Kidney epithelial cell (primary cell): ENCODE results near the gene COA4. TPM values are rescaled to one million over a fixed set of nuclear protein-coding genes. Genes with fewer than 3 reads are reported as not detected.
"Not testable (repeated sequence)": the region's sequence is repeated elsewhere in the genome, so short reads cannot be mapped to it uniquely, and the experiment has no call there.

ENCODE experiments used
- DNase-seq: peaks from one replicate; pipeline ENCODE4 v3.0.0-alpha.2; 2010; ENCODE audit warnings: low read depth
- H3K27me3 ChIP-seq: 2 replicates; pipeline ENCODE4 v1.6.0; 2011; ENCODE audit warnings: low read length; ENCODE audit not compliant: control insufficient read depth, insufficient read depth
- H3K36me3 ChIP-seq: 2 replicates; pipeline ENCODE4 v1.5.1; 2011; ENCODE audit warnings: low read length; ENCODE audit not compliant: control insufficient read depth, insufficient read depth
- H3K4me3 ChIP-seq: 2 replicates; pipeline ENCODE4 v1.5.1; 2011; ENCODE audit warnings: low read depth, mild to moderate bottlenecking, control low read depth, low read length
- total RNA-seq: library from RNA; depleted of rRNA; stranded (reverse); fragments of >200 nt; gene quantifications from 2 replicates; pipeline ENCODE4 v1.2.3, GENCODE V29; 2015
- TF ChIP-seq, protein P1 (sequence below): IDR thresholded peaks from 2 replicates; pipeline ENCODE4 v1.5.1; 2011; ENCODE audit warnings: mild to moderate bottlenecking, moderate library complexity, low read length, control low read depth, inconsistent platforms; ENCODE audit not compliant: insufficient read depth, poor library complexity, severe bottlenecking

COA4 gene
- total RNA-seq, 1 donor from 2014 or later: 103 TPM

GRCh38 chr11:73889019-73889418 lies 12.4 kb upstream of the COA4 start:
- no peaks in the 10 kb centered on the region for H3K36me3 ChIP-seq
- TF ChIP-seq, protein P1, sequence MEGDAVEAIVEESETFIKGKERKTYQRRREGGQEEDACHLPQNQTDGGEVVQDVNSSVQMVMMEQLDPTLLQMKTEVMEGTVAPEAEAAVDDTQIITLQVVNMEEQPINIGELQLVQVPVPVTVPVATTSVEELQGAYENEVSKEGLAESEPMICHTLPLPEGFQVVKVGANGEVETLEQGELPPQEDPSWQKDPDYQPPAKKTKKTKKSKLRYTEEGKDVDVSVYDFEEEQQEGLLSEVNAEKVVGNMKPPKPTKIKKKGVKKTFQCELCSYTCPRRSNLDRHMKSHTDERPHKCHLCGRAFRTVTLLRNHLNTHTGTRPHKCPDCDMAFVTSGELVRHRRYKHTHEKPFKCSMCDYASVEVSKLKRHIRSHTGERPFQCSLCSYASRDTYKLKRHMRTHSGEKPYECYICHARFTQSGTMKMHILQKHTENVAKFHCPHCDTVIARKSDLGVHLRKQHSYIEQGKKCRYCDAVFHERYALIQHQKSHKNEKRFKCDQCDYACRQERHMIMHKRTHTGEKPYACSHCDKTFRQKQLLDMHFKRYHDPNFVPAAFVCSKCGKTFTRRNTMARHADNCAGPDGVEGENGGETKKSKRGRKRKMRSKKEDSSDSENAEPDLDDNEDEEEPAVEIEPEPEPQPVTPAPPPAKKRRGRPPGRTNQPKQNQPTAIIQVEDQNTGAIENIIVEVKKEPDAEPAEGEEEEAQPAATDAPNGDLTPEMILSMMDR: no peak
- no peaks in the 10 kb centered on the region for H3K27me3 ChIP-seq
- H3K4me3 ChIP-seq: no peak overlapping the region
- no peak for DNase-seq

GRCh38 chr11:73888244-73888643 lies 11.6 kb upstream of the COA4 start:
- no peak for DNase-seq
- TF ChIP-seq, protein P1: no peak
- H3K36me3 ChIP-seq: no peaks in the 10 kb centered on the region
- no peaks in the 10 kb centered on the region for H3K27me3 ChIP-seq
- H3K4me3 ChIP-seq: no peak overlapping the region

DNA sequence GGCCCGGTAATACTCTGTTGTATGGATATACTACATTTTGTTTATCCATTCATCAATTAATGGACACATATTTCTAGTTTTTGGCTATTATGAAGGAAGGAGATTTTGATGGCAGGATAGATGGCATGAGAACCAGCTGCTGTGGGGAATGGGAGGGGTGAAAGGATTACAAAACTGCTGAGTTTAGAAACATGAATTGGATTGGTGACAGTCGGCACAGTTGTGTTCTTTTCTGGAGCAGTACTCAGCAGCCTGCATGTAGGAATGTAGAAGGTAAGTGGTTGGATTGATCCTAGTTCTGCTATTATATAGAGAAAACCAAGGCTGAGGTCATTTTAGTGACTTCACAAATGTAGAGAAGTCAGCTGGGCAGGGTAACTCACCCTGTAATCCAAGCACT lies 7.2 kb upstream of the COA4 start:
- Histone ChIP-seq H3K27me3 (no peaks in the 10 kb centered on the region), H3K4me3 (no peak overlapping the region), H3K36me3 (no peaks in the 10 kb centered on the region)
- no peak for DNase-seq
- TF ChIP-seq, protein P1: no peak

DNA sequence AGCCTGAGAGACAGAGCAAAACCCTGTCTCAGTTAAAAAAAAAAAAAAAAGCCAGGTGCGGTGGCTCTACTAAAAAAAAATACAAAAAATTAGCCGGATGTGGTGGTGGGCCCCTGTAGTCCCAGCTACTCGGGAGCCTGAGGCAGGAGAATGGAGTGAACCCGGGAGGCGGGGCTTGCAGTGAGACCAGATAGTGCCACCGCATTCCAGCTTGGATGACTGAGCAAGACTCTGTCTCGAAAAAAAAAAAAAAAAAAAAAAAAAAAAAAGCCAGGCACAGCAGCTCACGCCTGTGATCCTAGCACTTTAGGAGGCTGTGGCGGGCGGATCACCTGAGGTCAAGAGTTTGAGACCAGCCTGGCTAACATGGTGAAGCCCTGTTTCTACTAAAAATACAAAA lies 3.8 kb upstream of the COA4 start:
- not testable (repeated sequence) for H3K4me3 ChIP-seq, DNase-seq, H3K36me3 ChIP-seq, H3K27me3 ChIP-seq

GRCh38 chr11:73878771-73879170 lies 2.1 kb upstream of the COA4 start:
- no peak for DNase-seq
- TF ChIP-seq, protein P1: no peak
- no peaks in the 10 kb centered on the region for H3K36me3 ChIP-seq
- H3K27me3 ChIP-seq: no peaks in the 10 kb centered on the region
- no peak overlapping the region for H3K4me3 ChIP-seq

DNA sequence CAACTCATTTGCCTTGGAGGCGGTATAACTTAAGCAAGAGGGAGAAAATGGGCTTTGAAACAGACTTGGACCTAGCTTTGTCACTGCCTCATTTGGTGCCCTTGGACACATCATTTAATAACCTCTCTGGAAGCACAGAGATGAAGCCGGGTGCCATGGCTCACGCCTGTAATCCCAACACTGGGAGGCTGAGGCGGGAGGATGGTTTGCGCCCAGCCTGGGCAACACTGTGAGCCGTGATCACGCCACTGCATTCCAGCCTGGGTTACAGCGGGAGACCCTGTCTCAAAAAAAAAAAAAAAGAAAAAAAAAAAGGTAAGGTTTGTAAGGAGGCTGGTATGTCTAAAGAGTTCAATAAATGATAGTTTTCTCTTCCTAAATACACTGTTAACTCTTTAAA lies 806 bp downstream of the COA4 start:
- Histone ChIP-seq H3K36me3 (no peaks in the 10 kb centered on the region), H3K27me3 (no peaks in the 10 kb centered on the region), H3K4me3 (peak overlapping the region; percentile 57)
- TF ChIP-seq, protein P1: no peak
- DNase-seq: no peak
